Ureter (tissue), 1 donor: Measurements from ENCODE around the gene DNAJB8. TPM values are rescaled to one million over a fixed set of nuclear protein-coding genes. Genes with fewer than 3 reads are reported as not detected.

Experiments
- DNase-seq: peaks from one replicate; pipeline ENCODE4 v3.0.0-alpha.2; 2020; ENCODE audit warnings: low spot score
- total RNA-seq: library from RNA; stranded (reverse); gene quantifications from one replicate; pipeline ENCODE4 v1.2.4, GENCODE V29; 2023
- donor health status: DM: yes; HTN: yes; CAD: no.

Gene DNAJB8
- total RNA-seq, 1 donor from 2014 or later, result not detected

DNA sequence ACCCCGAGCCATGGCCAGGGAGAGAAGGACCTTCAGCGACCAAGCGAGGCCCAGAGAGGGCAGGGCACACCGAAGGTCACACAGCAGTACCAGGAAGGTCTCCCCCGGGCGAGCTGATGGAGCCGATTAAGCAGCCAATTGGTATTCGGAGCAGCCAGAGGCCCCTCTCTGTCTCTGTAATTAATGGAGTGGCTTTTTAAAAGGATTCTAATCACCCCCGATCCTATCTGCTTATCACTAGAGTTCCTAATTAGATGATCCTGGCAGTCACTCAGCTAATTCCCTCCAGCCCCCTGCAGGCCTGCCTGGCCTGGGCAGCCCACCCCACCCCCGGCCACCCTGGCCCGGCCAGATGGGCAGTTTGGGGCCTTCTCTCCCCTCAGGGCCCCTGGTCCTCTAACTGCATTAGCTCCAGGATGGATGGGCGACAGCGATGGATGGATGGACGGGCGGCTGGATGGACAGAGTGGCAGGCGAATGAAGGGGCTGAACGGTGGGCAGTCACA lies 1.6 kb upstream of the DNAJB8 start:
- no peak for DNase-seq

- DNase-seq, result no peak
Measured at GRCh38 chr3:128464702-128465101, 2.0 kb downstream of the DNAJB8 start.

GRCh38 chr3:128464188-128464587 lies 2.5 kb downstream of the DNAJB8 start:
- no peak for DNase-seq

DNA sequence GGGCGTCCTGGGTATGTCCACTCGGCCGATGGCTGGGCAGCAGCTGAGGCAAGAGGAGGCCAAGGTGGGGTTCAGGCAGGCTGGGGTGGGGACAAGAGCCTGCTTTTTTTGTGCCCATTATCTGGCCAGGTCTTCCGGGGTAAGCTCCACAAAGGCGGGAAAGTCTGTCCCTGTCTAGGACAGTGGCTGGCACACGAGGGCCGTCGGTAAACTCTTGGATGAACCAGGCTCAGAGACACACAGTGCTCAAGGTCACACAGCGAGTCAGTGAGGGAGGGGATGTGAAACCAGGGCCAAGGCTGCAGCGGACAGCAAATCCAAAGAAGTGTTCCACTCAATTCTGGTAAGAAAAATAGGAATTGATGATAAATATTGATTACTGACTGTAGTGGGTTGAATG lies 2.9 kb downstream of the DNAJB8 start:
- no peak for DNase-seq

- DNase-seq, result no peak
Measured at GRCh38 chr3:128463354-128463753, 3.3 kb downstream of the DNAJB8 start.

DNA sequence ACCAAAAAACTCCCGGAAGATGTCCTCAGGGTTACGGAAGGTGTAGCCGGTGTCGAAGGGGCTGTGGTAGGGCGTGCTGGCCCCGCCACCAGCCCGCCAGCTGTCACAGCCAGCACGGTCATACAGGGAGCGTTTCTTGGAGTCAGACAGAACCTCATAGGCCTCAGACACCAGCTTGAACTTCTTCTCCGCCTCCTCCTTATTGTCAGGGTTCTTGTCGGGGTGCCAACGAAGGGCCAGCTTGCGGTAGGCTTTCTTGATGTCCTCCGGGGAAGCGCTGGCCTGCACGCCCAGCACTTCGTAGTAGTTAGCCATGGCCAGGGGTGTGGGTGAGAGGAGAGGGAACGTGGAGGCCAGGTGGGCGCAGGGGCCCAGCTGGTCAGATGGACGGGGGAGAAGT lies 3.8 kb downstream of the DNAJB8 start:
- no peak for DNase-seq

DNA sequence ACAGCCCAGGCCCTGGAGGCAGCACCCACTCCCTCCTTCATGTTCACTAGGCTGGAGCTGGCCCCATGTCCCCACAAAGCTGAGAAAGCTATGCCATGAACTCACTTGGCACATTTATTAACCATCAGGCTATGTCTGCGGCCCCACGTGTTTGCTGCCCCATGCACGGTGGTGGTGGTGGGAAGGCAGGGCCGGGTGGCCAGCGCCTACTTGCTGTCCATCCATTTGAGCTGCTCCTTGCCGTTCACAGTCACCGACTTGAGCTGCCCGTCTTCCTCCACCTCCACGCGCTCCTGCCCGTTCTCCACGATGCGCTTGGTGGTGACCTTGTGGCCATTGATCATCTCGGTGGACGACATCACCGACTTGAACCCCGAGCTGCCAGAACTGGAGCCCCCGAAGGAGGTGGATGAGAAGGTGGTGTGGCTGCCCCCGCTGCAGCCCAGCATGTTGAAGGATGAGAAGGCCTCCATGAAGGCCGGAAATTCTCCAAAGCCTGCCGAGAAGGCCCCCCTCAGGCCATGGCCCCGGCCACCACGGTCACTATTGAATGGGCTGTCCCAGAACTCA lies 4.3 kb downstream of the DNAJB8 start:
- DNase-seq, result no peak

GRCh38 chr3:128461731-128462130 lies 5.0 kb downstream of the DNAJB8 start:
- no peak for DNase-seq

GRCh38 chr3:128459461-128459820 lies 7.2 kb downstream of the DNAJB8 start:
- no peak for DNase-seq

- no peak for DNase-seq
Measured at GRCh38 chr3:128458746-128459460, 7.8 kb downstream of the DNAJB8 start.

GRCh38 chr3:128457937-128458336 lies 8.8 kb downstream of the DNAJB8 start:
- no peak for DNase-seq

GRCh38 chr3:128456776-128457715 lies 9.6 kb downstream of the DNAJB8 start:
- DNase-seq, result no peak

DNA sequence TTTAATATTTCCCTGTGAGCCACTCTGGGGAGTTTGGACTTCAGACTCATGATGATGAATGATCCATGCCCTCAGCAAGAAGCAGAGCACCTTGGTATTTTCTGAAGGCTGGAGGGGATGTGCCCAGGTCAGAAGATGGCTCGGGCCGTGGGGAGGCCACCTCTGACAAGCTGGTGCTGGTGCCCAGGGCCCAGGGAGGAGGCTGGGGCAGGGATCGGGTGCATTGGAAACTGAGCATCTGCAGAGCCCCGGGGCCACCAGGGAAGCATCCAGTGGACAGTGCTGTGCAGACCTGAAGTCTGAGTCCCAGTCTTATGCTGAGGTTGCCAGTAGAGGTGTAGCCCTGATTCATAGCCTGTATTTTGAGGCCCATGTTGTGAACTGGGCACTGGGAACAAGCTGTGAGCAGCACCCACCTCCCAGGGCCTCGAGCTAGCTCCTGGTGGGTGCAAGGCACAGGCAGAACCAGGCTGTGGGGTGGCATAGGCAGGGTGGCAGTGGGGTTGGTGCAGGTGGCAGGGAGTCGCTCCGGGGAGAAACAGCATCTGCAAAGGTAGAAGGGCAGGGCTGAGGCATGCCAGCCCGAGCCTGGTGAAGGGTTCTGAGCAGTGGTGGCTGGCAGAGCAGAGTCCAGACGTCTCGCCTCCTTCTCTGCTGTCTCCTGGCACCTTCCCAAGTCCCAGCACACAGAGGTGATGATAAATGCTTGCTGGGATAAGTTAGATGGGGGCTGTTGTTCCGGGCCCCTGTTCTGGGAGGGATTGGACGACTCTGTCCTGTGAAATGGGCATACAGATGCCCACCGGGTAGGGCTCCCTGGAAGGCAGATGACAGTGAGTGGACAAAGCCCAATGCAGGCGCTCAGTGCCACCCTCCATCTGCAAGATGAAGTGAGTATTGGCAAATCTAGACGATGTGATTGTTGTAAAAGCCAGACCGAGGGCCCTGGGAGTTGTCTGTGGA lies 10.6 kb downstream of the DNAJB8 start:
- no peak for DNase-seq

DNA sequence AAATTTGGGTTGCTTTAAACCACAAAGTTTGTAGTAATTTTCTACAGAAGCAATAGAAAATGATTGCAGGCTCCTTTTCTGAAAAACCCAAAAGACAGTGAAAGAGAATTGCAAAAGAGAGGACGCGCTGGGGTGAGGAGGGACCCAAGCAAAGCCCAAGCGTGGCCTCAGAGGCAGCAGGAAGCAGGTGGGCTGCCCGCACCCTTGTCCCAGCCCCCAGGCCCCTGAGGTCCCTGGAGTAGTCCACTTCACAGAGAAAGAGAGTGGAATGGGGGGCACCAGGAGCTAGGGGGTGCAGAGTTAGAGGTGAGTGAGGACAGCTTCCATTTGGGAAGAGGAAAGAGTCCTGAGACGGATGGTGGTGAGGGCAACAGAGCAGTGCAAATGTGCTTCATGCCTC lies 11.6 kb downstream of the DNAJB8 start:
- no peak for DNase-seq

GRCh38 chr3:128454310-128454618 lies 12.4 kb downstream of the DNAJB8 start:
- DNase-seq, result no peak

DNA sequence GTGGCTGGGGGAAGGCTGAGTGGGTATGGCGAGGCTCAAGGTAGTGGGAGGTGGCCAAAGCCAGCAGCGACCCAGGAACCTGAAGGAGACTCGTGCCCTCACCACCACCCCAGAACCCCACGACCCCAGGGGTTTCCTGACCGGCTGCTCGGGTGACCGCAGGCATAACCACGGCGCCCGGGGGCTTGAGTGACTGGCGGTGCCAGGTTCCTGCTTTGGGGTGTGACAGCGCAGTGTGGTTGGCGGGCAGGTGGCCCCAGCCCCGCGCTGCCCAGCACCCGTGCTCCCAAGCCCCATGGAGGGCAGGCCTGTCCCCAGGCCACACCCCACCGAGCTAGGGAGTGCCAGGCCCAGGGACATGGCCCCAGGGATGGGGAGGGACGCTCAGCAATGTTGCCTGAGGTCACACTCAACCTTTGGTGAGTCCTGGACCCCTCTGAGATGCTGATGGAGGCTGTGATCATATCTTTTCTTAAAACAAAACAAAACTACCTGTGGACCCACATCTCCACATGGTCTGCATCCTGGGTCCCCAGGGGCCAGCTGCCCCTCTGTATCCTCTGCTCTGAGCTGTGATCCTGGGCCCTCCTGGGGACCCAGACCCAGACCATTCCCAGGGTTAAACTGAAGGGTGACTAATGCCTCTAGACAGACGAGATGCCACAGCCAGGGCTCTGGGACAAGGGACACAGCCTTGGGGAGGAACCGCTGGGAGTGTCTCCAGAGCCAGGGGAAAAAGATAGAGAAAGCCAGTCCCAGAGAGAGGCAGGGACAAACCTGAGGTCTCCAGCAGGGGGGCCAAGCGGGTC lies 13.0 kb downstream of the DNAJB8 start:
- no peak for DNase-seq

GRCh38 chr3:128452678-128453275 lies 13.9 kb downstream of the DNAJB8 start:
- DNase-seq, result no peak

DNA sequence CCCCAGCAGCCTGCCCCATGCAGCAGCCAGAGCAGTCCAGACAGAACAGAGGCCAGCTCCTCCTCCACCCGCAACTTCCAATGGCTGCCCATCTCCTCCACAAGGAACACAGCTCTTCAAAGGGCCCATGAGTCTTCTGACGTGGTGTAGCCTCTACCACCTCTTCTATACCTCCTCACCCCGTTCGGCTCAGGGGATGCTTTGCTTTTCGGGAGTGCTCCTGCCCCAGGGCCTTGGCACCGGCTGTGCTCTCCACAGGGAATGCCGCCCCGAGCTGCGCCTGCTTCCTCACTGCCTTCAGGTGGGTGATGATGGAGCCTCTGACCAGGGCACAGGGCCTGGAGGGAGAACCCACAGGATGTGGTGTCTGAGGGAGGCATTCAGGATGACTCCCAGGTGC lies 14.6 kb downstream of the DNAJB8 start:
- no peak for DNase-seq

- DNase-seq, result no peak
Measured at GRCh38 chr3:128449111-128449638, 17.5 kb downstream of the DNAJB8 start.

GRCh38 chr3:128448491-128448890 lies 18.2 kb downstream of the DNAJB8 start:
- DNase-seq, result no peak
